ENCODE data around the gene WRAP53.

WRAP53 gene

GRCh38 chr17:7684851-7685532, 3.3 kb upstream of the WRAP53 start:
- DNase-seq (ENCODE audit: low read depth in 2 of 2), result no peak

GRCh38 chr17:7685533-7686221, 2.6 kb upstream of the WRAP53 start:
- DNase-seq (ENCODE audit: low read depth in 2 of 2), result peak; percentile 84 to 86

GRCh38 chr17:7686222-7687071, 1.8 kb upstream of the WRAP53 start:
- DNase-seq (ENCODE audit: low read depth in 2 of 2), result peak; percentile 74 to 76

- DNase-seq (ENCODE audit: low read depth in 2 of 2), result peak; percentile 85
These were observed 987 bp upstream of the WRAP53 start, which contains the start of gene TP53 for GRCh38 chr17:7687072-7687907. Gene TP53 (minus strand): TSS chr17:7687490. CDS start chr17:7676594, 10,896 bp downstream.

GRCh38 chr17:7688808-7689316, 585 bp downstream of the WRAP53 start:
- DNase-seq (ENCODE audit: low read depth in 2 of 2), result no peak

GRCh38 chr17:7695586-7695985, 7.3 kb downstream of the WRAP53 start:
- DNase-seq (ENCODE audit: low read depth in 2 of 2), result no peak

GRCh38 chr17:7697828-7698588, 9.7 kb downstream of the WRAP53 start:
- no peak for DNase-seq (ENCODE audit: low read depth in 2 of 2)

- DNase-seq (ENCODE audit: low read depth in 2 of 2), result no peak
These were observed 12.2 kb downstream of the WRAP53 start for GRCh38 chr17:7700510-7700909.

- DNase-seq (ENCODE audit: low read depth in 2 of 2), result no peak
These were observed 13.4 kb downstream of the WRAP53 start for GRCh38 chr17:7701681-7702080.

GRCh38 chr17:7702776-7703175, 14.5 kb downstream of the WRAP53 start:
- DNase-seq (ENCODE audit: low read depth in 2 of 2), result no peak

GRCh38 chr17:7703584-7704479, 15.6 kb downstream of the WRAP53 start:
- peak in 1 of 2 experiments; percentile 20 for DNase-seq (ENCODE audit: low read depth in 2 of 2)

GRCh38 chr17:7704601-7705268, 16.5 kb downstream of the WRAP53 start, which contains the start of gene EFNB3:
Gene EFNB3 (plus strand): TSS chr17:7705202. CDS start chr17:7705599, 397 bp downstream.
- peak in 1 of 2 experiments; percentile 37 for DNase-seq (ENCODE audit: low read depth in 2 of 2)

- DNase-seq (ENCODE audit: low read depth in 2 of 2), result no peak
These were observed 17.3 kb downstream of the WRAP53 start for GRCh38 chr17:7705269-7706255.

GRCh38 chr17:7706631-7707354, 18.5 kb downstream of the WRAP53 start:
- no peak for DNase-seq (ENCODE audit: low read depth in 2 of 2)

GRCh38 chr17:7707446-7707845, 19.2 kb downstream of the WRAP53 start:
- no peak for DNase-seq (ENCODE audit: low read depth in 2 of 2)

GRCh38 chr17:7707858-7708750, 19.8 kb downstream of the WRAP53 start:
- no peak for DNase-seq (ENCODE audit: low read depth in 2 of 2)
